HT1080 (cell line): Measurements from ENCODE around the gene CDH11. TPM values are rescaled to one million over a fixed set of nuclear protein-coding genes. Genes with fewer than 3 reads are reported as not detected.

Experiments
- DNase-seq: peaks from one replicate; pipeline ENCODE4 v3.0.0-alpha.2; 2015; ENCODE audit warnings: low read depth
- total RNA-seq: library from RNA; depleted of rRNA; stranded (reverse); fragments of >200 nt; shearing (Covaris generic); gene quantifications from 2 replicates; pipeline ENCODE4 v1.2.3, GENCODE V29; 2014

The CDH11 gene
- total RNA-seq, 1 experiment from 2014 or later, result 4.2 TPM

- no peak for DNase-seq
Measured at GRCh38 chr16:65071433-65072311, 50.2 kb downstream of the CDH11 start.

- peak; percentile 69 for DNase-seq
Measured at GRCh38 chr16:65070831-65071432, 50.9 kb downstream of the CDH11 start.

DNA sequence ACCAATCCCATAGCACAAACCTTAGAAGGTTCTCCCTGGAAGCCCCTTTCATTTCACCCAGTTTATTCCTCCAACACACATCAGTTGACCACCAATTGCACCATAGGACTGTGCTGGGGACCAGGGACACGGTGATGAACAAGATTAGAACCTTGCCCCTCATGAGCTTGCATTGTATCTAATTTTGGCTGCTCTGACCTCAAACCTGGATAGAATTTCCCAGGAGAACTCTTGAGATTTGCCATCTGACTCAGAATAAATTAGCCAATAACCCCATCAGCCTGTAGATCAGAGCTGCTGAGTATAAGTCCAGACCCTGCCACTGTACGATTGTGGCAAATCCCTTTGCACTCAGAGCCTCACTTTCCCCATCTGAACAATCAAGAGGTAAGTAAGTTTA, 52.1 kb downstream of the CDH11 start:
- no peak for DNase-seq

DNA sequence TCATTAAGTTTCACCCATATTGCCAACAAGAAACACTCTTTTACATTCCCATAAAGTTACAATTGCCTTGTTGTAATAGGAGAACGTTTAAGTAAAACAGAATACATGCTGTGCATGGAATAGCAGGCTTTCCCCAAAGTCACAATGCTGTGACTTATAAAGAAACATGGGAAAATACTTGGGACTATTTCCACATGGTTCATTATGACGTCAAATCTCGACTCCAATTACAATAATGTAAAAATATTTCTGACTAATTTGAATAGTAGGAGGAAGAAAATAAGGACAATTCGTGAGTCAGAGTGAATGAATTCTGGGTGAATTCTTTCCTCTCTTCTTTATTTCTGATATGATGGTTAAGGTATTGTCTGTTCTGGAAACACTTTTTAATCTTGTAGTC, 52.8 kb downstream of the CDH11 start:
- DNase-seq, result peak; percentile 1

GRCh38 chr16:65068151-65068740, 53.6 kb downstream of the CDH11 start:
- no peak for DNase-seq

- DNase-seq, result no peak
Measured at GRCh38 chr16:65066651-65067050, 55.2 kb downstream of the CDH11 start.

GRCh38 chr16:65065031-65065430, 56.8 kb downstream of the CDH11 start:
- DNase-seq, result no peak

DNA sequence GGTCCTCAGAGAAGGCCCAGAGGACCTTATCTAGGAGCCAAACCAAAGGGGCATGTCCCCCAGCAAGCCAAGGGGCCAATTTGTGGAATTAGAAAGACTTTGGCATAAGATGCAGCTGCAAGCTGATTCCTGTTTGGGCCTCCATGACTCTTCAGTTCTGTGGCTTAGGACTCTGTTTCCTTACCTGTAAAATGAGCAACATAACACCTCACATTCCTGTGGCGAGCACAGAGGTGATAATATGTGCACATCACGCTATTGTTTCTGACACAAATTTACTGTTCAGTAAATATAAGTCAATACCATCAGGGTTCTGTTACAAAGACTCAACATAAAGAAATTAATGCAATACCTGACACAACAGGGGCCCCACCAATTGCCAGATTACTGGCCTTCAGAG, 57.7 kb downstream of the CDH11 start:
- no peak for DNase-seq

DNA sequence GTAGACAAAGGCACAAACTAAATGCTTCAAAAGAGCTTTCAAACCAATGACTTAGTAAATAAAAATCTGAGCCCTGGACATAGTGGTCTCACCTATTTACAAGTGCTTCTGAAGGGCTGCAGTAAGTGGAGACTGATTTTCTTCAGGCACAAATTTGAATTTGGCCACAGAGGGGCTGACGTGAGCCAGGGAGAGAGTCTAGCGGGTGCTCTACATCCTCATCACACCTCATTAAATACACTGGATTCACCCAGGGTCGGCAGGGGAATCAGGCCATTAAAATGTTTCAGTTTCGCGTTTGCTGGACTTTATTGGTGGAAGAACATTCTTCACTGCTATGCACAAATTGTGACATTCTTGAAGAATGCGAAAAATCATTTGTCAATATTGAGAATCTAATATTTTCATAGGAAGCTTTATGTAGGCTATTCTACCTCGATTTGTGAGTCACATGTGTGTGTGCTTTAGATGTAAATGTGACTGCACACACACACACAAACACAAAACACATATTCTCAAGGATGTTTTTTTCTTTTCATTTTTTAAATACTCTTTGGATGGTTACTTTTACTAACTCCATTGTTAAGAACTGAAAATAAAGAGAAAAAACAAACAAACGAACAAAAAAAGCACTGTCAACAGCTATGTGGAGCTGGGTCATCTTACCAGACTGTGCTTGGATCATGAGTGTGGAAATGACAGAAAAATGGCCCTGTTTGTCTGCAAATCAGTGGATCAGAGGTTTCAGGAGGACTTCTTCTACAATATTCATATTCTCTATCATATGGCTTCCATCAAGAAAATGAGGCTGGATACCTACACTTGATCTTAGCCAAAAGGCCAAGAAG, 58.9 kb downstream of the CDH11 start:
- DNase-seq, result no peak

GRCh38 chr16:65061935-65062518, 59.8 kb downstream of the CDH11 start:
- DNase-seq, result no peak

- DNase-seq, result no peak
Measured at GRCh38 chr16:65061263-65061662, 60.6 kb downstream of the CDH11 start.

- no peak for DNase-seq
Measured at GRCh38 chr16:65059406-65059980, 62.4 kb downstream of the CDH11 start.

DNA sequence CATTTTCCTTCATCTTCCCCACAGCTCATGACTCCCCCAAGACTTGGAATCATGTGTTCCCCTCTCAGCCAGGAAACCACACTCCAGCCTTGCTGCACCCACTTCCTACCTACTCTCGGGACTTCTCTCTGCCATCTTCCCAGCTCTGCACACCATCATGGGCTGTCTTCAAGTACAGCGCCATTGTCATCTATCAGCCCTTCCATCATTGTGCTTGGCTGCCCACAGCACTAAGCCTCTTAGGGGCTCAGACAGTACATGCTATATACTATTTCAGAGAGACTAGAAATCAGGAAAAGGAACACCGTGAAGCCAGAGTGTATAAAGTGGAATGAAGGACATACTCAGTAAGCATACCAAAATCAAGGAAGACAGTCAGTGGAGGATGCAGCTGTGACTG, 64.7 kb downstream of the CDH11 start:
- no peak for DNase-seq

DNA sequence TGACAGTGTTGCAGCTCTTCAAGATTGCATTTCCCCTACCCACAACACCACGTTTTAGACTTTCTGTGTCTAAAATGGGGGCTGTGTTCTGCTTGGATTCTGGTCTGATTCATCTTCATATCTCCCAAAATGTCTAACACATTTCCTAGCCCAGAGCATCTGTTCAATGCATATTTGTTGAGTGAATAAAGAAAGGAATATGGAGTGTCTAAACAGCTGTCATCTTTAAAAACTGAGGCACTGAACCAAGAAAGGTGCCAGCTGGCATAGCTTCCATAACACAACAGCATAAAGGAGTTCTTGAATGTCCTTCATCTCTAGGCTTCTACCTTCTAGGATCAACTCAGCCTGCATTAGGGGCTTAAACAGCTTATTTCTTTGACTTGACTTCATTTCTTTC, 67.4 kb downstream of the CDH11 start:
- DNase-seq, result no peak

- no peak for DNase-seq
Measured at GRCh38 chr16:65049679-65050078, 72.2 kb downstream of the CDH11 start.

DNA sequence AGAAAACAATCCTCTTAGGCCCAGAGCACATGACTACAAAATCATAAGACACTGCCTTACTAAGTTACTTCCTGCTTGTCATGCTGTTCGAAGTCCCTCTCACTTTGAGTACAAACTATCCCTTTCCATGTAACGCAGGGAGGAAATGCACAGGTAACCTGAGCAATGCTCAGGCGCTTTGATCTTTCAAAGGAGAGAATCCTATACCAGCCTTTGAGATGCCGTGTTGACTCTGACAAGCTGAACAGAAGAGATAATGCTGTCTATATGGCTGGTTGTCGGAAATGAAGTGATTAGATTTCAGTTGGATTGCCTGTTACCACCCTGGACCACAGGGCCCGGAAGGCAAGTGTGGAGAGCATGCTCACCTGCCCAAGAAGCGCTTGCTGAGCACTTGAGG, 75.9 kb downstream of the CDH11 start:
- DNase-seq, result no peak

DNA sequence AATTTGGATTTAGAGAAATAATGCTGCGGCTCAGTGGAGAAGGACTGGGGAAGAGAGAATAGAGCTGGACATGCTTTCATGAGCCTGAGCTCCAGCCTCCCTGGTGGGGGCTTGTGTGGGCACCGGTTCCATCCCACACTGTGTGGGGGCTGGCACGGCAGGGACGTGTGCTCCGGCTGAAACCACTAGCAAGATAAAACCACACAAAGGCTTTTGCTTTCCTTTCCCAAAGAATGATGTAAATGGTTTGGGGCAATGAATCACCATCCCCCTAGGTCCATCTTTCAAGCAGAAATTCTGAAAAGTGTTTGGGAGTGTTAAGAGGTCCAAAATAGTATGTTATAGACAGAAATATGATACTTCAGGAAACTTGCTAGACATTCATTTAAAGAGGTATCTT, 77.0 kb downstream of the CDH11 start:
- DNase-seq, result peak; percentile 3

DNA sequence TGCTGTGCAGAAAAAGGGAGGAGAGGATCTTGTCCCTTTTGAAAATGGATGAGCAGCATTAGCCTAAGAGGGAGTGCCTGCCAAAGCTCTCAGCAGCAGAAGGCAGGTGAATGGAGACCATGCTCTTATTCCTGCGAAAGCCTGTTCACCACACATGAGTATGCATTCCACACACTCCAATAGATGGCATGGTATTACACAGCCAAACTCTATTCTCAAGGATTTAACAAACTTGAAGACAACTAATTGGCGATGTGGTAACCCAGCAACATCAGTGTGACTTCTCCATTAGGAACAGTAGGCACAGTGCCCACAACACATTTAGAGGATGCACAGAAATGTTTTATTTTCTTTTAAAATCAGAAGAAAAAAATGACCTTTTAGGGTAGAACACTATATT, 77.8 kb downstream of the CDH11 start:
- DNase-seq, result no peak

- no peak for DNase-seq
Measured at GRCh38 chr16:65042438-65043365, 79.2 kb downstream of the CDH11 start.

- no peak for DNase-seq
Measured at GRCh38 chr16:65041667-65042066, 80.2 kb downstream of the CDH11 start.
